ENCODE data around the gene MYO10. TPM values are rescaled to one million over a fixed set of nuclear protein-coding genes. Genes with fewer than 3 reads are reported as not detected.

Gene MYO10
- polyA plus RNA-seq, 3 donors = 0.23 to 1.1 (median 0.35) TPM

GRCh38 chr5:16712178-16712577, 223.9 kb downstream of the MYO10 start:
- Histone ChIP-seq H3K4me3 (replicated peaks in 1 of 3; ENCODE audit: low read depth in 2 of 3, low read length in 3 of 3) (no peak overlapping the region), H3K9me3 (replicated peaks in 1 of 2; ENCODE audit: control insufficient read depth in 1 of 2, insufficient read depth in 1 of 2, low read length in 2 of 2) (no peaks in the 10 kb centered on the region), H3K79me2 (ENCODE audit: insufficient read depth, low read length) (no peaks in the 10 kb centered on the region), H3K36me3 (replicated peaks in 1 of 2; ENCODE audit: control insufficient read depth in 1 of 2, insufficient read depth in 2 of 2, low read length in 2 of 2) (no peaks in the 10 kb centered on the region), H3K27me3 (ENCODE audit: control insufficient read depth in 2 of 2, insufficient read depth in 2 of 2, low read length in 2 of 2) (no peaks in the 10 kb centered on the region), H3K27ac (ENCODE audit: low read depth in 1 of 2, low read length in 2 of 2) (no peak overlapping the region), H2AFZ (ENCODE audit: insufficient read depth, low read depth, low read length, poor library complexity, severe bottlenecking) (no peak overlapping the region), H3K4me1 (ENCODE audit: control insufficient read depth in 1 of 2, insufficient read depth in 2 of 2, low read length in 2 of 2) (no peaks in the 10 kb centered on the region), H3K4me2 (replicated peaks; ENCODE audit: extremely low read depth, low read length, poor library complexity, severe bottlenecking) (no peak overlapping the region), H3K9ac (ENCODE audit: insufficient read depth, low read length, poor library complexity, severe bottlenecking) (no peak overlapping the region), H4K20me1 (ENCODE audit: insufficient read depth, low read length) (no peaks in the 10 kb centered on the region)
- DNase-seq = no peak
- TF ChIP-seq CTCF (IDR thresholded peaks at IDR 0.05) = no peak
- Mint-ChIP-seq H3K27ac (no peak overlapping the region), H3K4me1 (peaks cover 7% of the 10 kb centered on the region), H3K27me3 (ENCODE audit: low read depth in 3 of 3) (peaks cover 0 to 3% (median 0%) of the 10 kb centered on the region in 3 donors), H3K9me3 (peaks cover 0 to 1% (median 0%) of the 10 kb centered on the region in 7 donors), H3K36me3 (peaks cover 0 to 5% of the 10 kb centered on the region in 2 donors), H3K4me3 (no peak overlapping the region)
- no CpG with 5 or more reads among the region's 1 CpG for WGBS (ENCODE audit: insufficient coverage)
- intact Hi-C loops (cut with micrococcal nuclease) = no loop called here

- Histone ChIP-seq H3K9me3 (replicated peaks in 1 of 2; ENCODE audit: control insufficient read depth in 1 of 2, insufficient read depth in 1 of 2, low read length in 2 of 2) (no peaks in the 10 kb centered on the region), H3K4me2 (replicated peaks; ENCODE audit: extremely low read depth, low read length, poor library complexity, severe bottlenecking) (no peak overlapping the region), H3K27me3 (ENCODE audit: control insufficient read depth in 2 of 2, insufficient read depth in 2 of 2, low read length in 2 of 2) (no peaks in the 10 kb centered on the region), H3K27ac (ENCODE audit: low read depth in 1 of 2, low read length in 2 of 2) (no peak overlapping the region), H3K36me3 (replicated peaks in 1 of 2; ENCODE audit: control insufficient read depth in 1 of 2, insufficient read depth in 2 of 2, low read length in 2 of 2) (no peaks in the 10 kb centered on the region), H3K9ac (ENCODE audit: insufficient read depth, low read length, poor library complexity, severe bottlenecking) (no peak overlapping the region), H3K79me2 (ENCODE audit: insufficient read depth, low read length) (no peaks in the 10 kb centered on the region), H3K4me1 (ENCODE audit: control insufficient read depth in 1 of 2, insufficient read depth in 2 of 2, low read length in 2 of 2) (no peaks in the 10 kb centered on the region), H4K20me1 (ENCODE audit: insufficient read depth, low read length) (no peaks in the 10 kb centered on the region), H2AFZ (ENCODE audit: insufficient read depth, low read depth, low read length, poor library complexity, severe bottlenecking) (no peak overlapping the region), H3K4me3 (replicated peaks in 1 of 3; ENCODE audit: low read depth in 2 of 3, low read length in 3 of 3) (no peak overlapping the region)
- no peak for TF ChIP-seq CTCF (IDR thresholded peaks at IDR 0.05)
- no peak overlapping the region for H3K27ac Mint-ChIP-seq
- intact Hi-C loops (cut with micrococcal nuclease) = no loop called here
- 100% methylated on average over 2 of the region's 8 CpGs for WGBS (ENCODE audit: insufficient coverage)
- H3K4me3 Mint-ChIP-seq = no peak overlapping the region
- DNase-seq = no peak
- H3K9me3 Mint-ChIP-seq = peaks cover 0 to 1% (median 0%) of the 10 kb centered on the region in 7 donors
- H3K27me3 Mint-ChIP-seq (ENCODE audit: low read depth in 3 of 3) = peaks cover 0 to 3% (median 0%) of the 10 kb centered on the region in 3 donors
- peaks cover 0 to 5% of the 10 kb centered on the region in 2 donors for H3K36me3 Mint-ChIP-seq
- H3K4me1 Mint-ChIP-seq = peaks cover 7% of the 10 kb centered on the region
Observed at GRCh38 chr5:16709691-16710433, 226.2 kb downstream of the MYO10 start.
